GM18498 (cell line): ENCODE data around the gene USP34.
"Not testable (repeated sequence)": the region's sequence is repeated elsewhere in the genome, so short reads cannot be mapped to it uniquely, and the experiment has no call there.

Experiments used
- ATAC-seq: cut with Tn5 transposase; IDR thresholded peaks from one replicate; pipeline ENCODE4 v1.9.1; 2021; ENCODE audit warnings: mild to moderate bottlenecking, moderate library complexity; ENCODE audit not compliant: unreplicated experiment

The USP34 gene

DNA sequence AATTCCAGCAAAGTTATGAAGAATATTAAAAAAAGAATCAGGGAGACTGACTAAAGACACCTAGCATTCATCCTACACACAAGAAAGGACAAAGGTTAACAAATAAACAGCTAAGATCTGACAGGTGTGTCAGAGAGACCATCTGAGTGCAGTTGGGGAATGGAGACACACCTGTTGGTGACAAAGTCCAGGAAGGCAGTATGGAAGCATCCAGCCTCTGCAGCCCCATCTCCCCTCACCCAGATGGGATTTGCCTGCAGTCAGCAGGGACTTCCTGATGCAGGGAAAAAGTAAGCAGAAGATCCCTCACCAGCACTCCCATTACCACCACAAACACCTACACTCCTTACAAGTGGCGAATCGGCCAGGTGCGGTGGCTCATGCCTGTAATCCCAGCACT is 37.9 kb downstream of the USP34 start:
- no peak for ATAC-seq

DNA sequence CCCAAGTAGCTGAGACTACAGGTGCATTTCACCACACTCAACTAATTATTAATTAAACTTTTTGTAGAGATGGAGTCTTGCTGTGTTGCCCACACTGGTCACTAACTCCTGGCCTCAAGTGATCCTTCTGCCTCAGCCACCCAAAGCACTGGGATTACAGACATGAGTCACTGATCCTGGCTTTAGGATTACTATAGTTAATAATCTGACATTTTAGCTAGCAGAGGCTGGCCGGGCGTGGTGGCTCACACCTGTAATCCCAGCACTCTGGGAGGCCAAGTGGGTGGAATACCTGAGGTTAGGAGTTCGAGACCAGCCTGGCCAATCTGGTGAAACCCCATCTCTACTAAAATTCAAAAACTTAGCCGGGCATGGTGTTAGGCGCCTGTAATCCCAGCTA is 39.5 kb downstream of the USP34 start:
- no peak for ATAC-seq

DNA sequence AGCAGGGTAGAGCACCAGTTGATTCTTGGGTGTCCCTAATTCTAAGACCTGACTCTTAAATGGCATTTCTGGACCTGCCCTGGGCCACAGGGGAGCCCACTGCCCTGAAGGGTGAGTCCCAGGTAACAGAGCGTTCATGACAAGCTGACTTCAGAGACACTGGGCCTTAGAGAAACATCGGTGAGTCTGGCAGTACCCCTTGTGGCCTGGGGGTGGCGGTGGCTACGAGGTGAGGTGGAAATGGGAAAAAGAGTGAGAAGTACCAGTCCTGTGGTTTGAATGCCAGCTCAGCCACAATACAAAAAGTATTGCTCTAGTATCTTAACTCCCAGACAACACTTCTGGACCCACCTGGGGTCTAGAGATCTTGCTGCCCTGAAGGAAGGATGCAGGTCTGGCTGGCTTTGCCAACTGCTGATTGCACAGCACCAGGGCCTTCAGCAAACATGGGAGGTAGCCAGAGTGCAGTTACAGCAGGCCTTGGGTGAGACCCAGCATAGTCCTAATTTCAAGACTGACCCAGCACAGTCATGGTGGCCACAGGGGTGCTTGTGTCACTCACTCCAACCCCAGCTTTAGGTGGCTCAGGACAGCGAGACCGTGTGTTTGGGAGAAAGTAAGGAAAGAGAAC is 44.5 kb downstream of the USP34 start:
- peak; percentile 76 for ATAC-seq

DNA sequence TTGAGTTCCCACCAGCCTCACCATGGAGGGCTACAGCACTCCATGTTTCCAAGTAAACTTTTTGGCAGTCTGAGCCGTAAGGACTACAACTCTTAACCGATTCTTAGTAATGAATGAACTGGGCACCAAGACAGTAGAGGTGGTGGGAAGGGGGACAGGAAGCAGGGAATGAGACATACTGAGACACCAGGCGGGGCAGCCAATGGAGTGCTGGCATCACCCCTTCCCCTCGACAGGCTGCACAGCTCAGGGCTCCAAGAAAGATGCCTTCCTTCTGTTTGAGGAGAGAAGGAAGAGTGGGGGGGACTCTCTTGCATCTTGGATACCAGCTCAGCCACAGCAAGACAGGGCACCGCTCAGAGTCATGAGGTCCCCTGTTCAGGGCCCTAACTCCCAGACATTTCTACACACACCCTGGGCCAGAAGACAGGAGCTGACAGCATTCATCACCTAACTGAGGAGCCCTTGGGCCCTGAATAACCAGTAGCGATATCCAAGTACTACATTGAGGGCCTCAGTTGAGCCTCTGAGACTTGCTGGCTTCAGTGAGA is 45.2 kb downstream of the USP34 start:
- peak; percentile 13 for ATAC-seq

DNA sequence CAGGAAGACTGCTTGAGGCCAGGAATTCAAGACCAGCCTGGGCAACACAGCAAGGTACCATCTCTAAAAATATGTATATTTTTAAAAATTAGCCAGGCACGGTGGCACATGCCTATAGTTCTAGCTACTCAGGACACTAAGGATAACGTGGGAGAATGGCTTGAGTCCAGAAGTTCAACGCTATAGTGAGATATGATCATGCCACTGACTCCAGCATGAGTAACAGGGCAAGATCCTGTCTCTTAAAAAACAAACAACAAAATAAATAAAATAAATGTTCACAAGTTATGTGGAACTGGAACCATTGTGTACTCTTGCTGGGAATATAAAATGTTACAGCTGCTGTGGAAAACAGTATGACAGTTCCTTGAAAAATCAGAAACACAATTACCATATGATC is 47.2 kb downstream of the USP34 start:
- ATAC-seq = no peak

DNA sequence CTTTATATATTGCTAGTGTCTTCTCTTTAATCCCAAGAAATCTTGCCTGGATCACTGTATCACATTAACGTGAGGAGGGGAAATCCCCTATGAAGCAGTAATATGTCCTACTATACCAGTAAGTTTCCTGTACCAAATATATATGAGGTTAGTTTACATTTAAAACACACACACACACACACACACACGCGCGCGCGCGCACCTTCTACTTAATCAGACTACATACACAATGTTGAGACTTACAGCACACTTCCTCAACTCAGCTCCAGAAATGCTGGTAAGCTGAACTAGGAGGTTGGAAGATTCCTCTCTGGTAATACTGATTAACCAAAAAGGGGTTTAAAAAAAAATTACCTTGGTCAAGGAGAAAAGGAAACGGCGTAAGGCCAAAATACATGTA is 49.3 kb downstream of the USP34 start:
- ATAC-seq = no peak

DNA sequence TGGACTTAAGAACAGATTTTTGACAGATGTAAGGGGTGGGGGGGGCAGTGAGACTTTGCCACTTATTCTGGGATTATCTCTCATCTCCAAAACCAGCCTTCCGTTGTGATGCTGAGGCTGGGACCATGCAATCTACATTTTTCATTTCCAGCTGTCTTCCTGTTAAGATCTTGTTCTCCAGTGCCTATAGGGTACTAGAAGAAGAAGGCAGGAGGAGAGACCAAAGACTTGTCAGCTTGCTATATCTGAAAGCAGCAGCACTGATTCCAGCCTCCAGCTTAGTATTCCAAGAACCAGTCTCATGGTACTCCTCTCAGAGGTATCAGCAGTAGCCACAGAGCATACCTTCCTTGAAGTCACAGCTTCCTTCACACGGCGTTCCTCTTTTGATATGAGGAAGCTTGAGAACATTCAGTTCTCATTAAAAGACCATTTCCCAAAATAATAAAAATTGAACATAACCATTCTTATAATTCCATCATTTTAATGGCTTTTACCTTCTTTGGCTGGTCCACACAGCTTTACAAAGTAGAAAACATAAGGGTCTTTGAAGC is 49.8 kb downstream of the USP34 start:
- ATAC-seq = no peak

DNA sequence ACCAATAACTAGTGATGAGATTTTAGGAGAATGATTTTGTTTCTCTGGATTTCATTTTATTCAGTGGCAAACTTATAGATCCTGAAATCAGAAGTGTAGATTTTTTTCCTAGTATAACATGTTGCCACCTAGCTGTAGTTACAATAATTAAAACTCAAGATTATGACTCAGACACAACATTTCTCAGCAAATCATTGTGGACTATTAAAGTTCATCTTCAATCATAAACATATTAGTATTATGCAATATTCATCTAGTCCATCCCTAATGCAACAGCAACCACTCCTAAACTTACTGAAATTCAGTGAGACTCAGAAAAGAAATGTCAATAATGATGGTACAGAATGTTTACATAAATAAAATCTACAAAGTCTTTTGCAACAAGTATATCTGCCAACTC is 51.3 kb downstream of the USP34 start:
- no peak for ATAC-seq

DNA sequence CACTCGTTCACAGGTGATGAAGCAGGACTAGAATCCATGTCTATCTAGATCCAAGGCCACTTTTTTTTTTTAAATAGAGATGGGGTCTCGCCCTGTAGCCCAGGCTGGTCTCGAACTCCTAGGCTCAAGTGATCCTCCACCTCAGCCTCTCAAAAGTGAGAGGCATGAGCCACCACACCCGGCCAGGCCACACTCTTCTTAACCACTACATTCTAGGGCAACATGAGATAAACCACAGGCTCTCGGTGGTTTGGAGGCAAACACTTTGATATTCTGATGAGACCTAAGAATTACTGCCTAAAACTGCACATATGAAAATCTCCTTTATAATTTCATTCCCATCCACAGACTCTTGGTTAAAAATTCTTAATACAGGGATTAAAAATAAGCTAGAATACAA is 51.8 kb downstream of the USP34 start:
- no peak for ATAC-seq

DNA sequence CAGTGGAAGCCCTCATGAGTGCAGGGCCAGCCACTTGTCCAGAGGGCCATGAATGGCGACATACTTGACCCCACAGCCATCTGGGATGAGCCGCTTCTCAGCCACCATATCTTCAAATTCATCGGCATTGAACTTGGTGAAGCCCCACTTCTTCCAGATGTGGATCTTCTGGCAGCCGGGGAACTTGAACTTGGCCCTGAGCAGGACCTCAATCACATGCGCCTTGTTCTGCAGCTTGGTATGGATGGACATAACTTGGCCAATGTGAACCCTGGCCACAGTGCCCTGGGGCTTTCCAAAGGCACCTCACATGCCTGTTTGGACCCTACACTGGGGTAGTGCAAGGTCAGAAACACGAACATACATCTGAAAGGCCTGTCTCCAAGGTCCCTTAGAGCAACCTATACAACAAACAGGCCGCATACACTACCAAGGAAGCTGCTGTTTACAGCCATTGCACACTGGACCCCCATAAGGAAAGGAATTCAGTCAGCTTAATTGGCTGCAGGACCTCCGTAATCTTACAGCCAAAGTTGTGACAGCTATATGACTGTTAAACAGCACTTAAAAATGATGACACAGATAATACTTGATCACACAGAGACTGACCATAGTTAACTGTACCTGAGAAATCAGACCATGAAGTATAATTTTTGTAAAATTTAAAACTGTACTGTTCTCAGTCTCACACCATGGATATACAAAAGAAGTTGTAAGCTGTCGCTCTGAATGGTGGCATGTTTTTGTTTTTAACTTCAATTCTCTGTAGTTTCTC is 53.8 kb downstream of the USP34 start:
- ATAC-seq = no peak

DNA sequence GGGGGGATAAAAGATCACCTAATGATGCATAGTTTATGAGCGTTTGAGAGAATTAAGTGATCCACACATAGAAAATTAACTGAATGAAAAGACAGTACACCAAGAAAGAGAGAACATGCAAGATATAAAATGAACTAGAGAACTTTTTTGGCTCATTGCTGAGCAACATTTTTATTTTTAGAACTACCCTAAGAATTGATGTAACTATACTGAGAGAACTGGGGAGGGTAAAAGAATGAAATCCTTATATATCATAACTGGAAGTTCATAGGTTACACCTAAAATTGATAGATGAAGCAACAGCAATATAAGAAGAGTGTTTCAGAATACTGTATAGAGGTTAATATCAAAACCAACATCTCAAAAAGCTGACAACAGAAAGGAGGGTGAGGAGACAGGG is 55.6 kb downstream of the USP34 start:
- no peak for ATAC-seq

DNA sequence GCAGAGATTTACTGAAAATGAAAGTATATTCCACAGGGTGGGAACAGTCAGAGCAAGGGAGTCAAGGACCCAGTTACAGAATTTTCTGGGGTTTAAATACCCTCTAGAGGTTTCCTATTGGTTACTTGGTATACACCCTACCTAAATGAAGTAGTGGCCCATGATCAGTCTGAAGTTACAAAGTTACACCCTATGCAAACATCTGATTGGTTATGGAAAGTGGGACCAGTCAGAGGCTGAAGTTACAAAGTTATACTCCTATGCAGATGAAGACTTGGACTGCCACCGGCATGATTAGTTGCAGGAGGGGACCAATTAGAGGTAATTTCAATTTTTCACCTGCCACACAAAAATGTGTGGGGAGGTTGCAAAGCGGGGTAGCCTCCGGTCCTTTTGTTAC is 56.2 kb downstream of the USP34 start:
- ATAC-seq = no peak

DNA sequence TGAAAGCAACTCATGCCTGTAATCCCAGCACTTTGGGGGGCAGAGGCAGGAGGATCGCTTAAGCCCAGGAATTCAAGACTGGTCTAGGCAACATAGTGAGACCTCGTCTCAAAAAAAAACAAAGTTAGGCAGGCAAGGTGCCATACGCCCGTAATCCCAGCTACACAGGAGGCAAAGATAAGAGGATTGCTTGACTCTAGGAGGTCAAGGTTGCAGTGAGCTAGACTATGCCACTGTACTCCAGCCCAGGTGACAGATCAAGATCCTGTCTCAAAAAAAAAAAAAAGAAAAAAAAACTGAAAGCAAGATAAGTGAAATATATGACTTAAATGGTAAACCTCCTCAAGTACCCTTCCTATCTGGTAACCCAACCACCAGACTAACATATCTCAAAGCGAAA is 59.8 kb downstream of the USP34 start:
- ATAC-seq = no peak

DNA sequence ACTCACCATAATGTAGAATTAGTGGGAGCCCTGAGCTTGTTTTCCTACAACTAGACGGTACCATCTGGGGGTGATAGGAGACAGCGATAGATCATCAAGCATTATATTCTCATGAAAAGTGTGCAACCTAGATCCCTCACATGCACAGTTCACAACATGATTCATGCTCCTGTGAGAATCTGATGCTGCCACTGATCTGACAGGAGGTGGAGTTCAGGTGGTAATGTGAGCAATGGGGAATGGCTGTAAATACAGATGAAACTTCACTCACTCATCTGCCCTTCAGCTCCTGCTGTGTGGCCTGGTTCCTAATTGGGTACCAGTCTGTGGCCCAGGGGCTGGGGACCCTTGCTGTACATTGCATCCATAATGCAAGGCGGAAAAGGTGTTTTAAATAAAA is 60.7 kb downstream of the USP34 start:
- no peak for ATAC-seq

DNA sequence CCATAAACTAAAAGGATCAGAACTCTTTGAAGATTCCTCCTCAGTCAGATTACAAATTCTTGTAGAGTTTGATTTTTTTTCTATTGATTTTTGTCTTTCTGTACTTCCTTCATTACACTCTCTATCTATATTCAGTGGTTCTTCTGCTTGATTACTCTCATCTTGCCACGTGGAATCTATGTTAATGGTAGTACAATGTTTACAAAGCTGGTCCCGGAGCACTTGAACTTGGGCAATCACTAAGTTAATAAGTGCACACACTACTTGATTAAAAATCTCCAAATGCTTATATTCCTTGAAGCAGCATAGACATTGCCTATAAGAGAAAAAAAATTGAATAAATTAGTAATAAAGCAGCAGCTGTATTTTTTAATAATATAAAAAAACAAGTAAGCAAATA is 65.1 kb downstream of the USP34 start:
- ATAC-seq = no peak

DNA sequence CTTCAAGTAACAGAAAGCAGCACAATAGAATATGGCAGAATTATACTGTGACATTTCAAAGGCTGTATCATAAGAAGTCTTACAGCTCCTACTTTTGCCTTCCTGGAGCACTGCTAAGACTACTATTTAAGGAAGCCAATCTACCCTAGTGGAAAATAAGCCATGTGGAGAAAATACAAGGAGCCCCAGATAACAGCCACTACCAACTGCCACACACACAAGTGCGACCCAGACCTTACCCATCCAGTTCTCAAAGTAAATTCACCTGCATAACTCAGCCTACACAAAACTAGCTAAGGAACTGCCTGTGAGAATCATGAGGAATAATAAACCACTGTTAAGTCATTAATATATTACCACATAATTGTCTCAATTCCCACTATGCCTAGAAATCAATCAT is 66.4 kb downstream of the USP34 start:
- ATAC-seq = no peak

DNA sequence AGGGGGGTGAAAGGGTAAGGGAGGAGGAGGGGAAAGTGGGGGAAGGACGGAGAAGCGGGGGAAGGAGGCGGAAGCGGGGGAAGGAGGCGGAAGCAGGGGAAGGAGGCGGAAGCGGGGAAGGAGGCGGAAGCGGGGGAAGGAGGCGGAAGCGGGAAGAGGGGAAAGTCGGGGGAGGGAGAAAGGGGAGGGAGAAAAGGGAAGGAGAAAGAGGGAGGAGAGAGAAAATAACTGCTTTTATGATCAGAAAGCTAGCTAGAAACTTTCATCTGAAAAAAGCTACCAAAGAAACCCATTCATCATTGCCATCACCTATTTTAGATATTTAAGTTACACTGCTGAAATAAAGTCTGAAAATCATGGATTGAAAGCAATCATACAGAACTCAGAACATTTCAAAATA is 72.5 kb downstream of the USP34 start:
- no peak for ATAC-seq

DNA sequence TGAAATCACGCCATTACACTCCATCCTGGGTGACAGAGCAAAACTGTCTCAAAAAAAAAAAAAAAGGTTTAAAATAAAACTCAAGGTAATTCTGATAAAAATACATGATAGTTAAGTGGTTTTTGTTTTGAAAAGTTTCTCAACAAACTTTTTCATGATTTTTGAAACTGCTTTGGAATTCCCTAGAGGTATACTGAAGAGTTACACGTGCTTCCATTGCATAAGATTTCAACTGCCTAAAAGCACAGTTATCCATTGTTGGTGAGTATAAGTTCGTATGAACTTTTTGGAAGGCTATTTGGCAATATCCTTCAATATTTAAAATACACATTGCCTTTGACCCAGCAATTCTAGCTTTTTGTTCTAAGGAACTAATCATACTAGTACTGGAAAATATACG is 74.9 kb downstream of the USP34 start:
- ATAC-seq = no peak

DNA sequence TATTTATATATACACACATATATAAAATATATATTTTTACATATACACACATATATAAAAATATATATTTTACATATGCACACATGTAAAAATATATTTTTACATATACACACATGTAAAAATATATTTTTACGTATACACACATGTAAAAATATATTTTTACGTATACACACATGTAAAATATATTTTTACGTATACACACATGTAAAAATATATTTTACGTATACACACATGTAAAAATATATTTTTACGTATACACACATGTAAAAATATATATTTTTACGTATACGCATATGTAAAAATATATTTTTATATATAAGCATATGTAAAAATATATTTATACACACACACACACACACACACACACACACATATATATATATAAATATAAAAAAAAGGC is 83.3 kb downstream of the USP34 start:
- not testable (repeated sequence) for ATAC-seq

DNA sequence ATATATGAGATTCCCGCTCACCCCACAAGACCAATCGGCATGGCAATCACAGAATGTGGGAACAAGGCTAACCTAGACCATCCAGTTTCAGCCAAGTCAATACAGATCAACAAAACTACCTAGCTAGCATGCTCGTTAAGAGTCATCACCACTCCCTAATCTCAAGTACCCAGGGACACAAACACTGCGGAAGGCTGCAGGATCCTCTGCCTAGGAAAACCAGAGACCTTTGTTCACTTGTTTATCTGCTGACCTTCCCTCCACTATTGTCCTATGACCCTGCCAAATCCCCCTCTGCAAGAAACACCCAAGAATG is 90.0 kb downstream of the USP34 start:
- not testable (repeated sequence) for ATAC-seq

DNA sequence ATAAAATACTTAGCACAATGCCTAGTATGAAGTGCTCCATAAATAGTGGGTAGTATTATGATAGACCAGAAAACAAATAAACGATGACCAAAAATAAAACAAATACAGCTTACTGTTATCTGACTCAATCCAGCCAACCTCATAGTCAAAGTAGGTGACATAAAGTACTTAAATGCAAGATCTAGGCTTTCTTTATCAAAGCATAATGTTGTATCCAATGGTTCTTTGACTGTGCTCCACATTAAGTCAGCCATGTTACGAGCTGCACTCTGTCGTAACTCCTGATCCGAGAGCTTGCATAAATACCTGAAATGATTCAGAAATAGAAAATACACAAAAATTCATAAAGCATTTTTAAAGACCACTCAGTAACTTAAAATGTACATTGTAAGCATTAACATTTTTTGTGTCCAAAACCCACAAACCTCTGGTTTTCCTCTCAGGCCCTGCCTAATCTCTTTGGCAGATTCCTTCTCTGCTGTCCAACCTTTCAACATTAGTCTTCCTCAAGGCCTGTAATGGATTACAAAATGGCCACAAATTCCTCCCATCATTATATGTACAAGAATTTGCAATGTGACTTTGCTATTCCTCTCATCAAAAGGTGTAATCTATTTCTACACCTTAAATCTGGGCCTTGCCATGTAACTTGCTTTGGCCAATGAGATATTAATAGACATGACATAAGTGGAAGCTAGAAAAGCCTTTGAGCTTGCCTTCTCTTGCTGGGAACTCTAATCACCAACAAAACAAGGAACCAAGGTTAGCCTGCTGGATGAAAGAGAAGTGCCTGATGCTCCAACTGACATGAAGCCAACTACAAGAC is 90.6 kb downstream of the USP34 start:
- no peak for ATAC-seq

DNA sequence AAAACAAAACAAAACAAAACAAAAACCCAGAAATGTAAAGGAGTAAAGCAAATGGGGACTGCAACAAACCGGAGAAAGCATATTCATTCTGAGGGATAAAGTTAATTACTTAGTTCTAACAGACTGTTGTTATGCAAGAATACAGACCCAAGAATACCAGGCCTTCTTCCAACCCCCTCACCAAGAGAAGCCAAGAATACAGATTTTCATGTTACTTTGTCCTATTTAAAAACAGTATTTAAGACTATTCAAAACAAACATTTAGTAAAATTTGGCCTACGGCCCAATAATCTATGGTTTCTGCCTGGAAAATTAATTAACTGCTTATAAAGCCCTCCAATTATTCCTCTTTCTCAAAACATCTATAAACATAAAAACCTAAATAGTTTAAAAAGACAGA is 91.4 kb downstream of the USP34 start:
- ATAC-seq = no peak
